ENCODE data around the gene CCDC63. TPM values are rescaled to one million over a fixed set of nuclear protein-coding genes. Genes with fewer than 3 reads are reported as not detected.

The CCDC63 gene
- total RNA-seq, 2 experiments from 2014 or later, result not detected

GRCh38 chr12:110906083-110906482, 59.3 kb downstream of the CCDC63 start:
- Histone ChIP-seq H3K4me1 (ENCODE audit: insufficient read depth, low read length, poor library complexity, severe bottlenecking) (peaks cover 28% of the 10 kb centered on the region), H3K9me2 (ENCODE audit: insufficient read depth, low read length) (no peaks in the 10 kb centered on the region), H3K79me2 (ENCODE audit: insufficient read depth, low read depth, low read length) (no peaks in the 10 kb centered on the region), H3K9me3 (ENCODE audit: low read length) (no peaks in the 10 kb centered on the region), H3K27ac (ENCODE audit: low read depth, low read length, poor library complexity, severe bottlenecking) (peak overlapping the region; percentile 67), H2AFZ (ENCODE audit: low read length) (peak overlapping the region; percentile 77; the same call in 1 of the 2 replicates), H3K36me3 (ENCODE audit: insufficient read depth, low read length) (no peaks in the 10 kb centered on the region), H3K4me3 (ENCODE audit: low read depth, low read length, poor library complexity, severe bottlenecking) (peak overlapping the region; percentile 15), H3K4me2 (ENCODE audit: low read length) (peak overlapping the region; percentile 61), H4K20me1 (ENCODE audit: insufficient read depth, low read length) (no peaks in the 10 kb centered on the region)
- no TSS peak for BruUV-seq (replicated peaks)
- DNase-seq (ENCODE audit: low spot score), result peak; percentile 80
- no peak for TF ChIP-seq EZH2phosphoT487 (IDR thresholded peaks at IDR 0.05; ENCODE audit: borderline replicate concordance, low read depth, low read length)
- TF ChIP-seq CTCF (conservative IDR thresholded peaks at IDR 0.05; ENCODE audit: low read length), result peak; percentile 72
- CTCF ChIA-PET (ENCODE audit: unreplicated experiment), result interaction anchor here (1.0 kb wide), 1 partner anchor 11 kb away, joined by 3 read pairs; no protein-coding TSS in a partner anchor
- intact Hi-C loops (cut with micrococcal nuclease; ENCODE audit: unreplicated experiment), result loop anchor here (1.0 kb wide), 1 partner anchor 12 kb away; no protein-coding TSS in a partner anchor
- POLR2A ChIA-PET, result interaction anchor here (0.5 to 2.0 kb wide), 3 partner anchors 12 to 458 kb away, joined by 3 to 5 read pairs (median 3); no protein-coding TSS in a partner anchor

- peak; percentile 55 for DNase-seq (ENCODE audit: low spot score)
- Histone ChIP-seq H4K20me1 (ENCODE audit: insufficient read depth, low read length) (no peaks in the 10 kb centered on the region), H3K9me2 (ENCODE audit: insufficient read depth, low read length) (no peaks in the 10 kb centered on the region), H3K4me2 (ENCODE audit: low read length) (peak overlapping the region; percentile 61), H3K4me3 (ENCODE audit: low read depth, low read length, poor library complexity, severe bottlenecking) (peak overlapping the region; percentile 15), H2AFZ (ENCODE audit: low read length) (peak overlapping the region; percentile 77; the same call in 1 of the 2 replicates), H3K4me1 (ENCODE audit: insufficient read depth, low read length, poor library complexity, severe bottlenecking) (peaks cover 29% of the 10 kb centered on the region), H3K79me2 (ENCODE audit: insufficient read depth, low read depth, low read length) (no peaks in the 10 kb centered on the region), H3K9me3 (ENCODE audit: low read length) (no peaks in the 10 kb centered on the region), H3K27ac (ENCODE audit: low read depth, low read length, poor library complexity, severe bottlenecking) (peak overlapping the region; percentile 67), H3K36me3 (ENCODE audit: insufficient read depth, low read length) (no peaks in the 10 kb centered on the region)
- no peak for TF ChIP-seq EZH2phosphoT487 (IDR thresholded peaks at IDR 0.05; ENCODE audit: borderline replicate concordance, low read depth, low read length)
- no peak for TF ChIP-seq CTCF (conservative IDR thresholded peaks at IDR 0.05; ENCODE audit: low read length)
- ChIA-PET POLR2A (interaction anchor here (0.5 to 2.0 kb wide), 4 partner anchors 13 to 458 kb away, joined by 3 to 5 read pairs (median 3); no protein-coding TSS in a partner anchor), CTCF (ENCODE audit: unreplicated experiment) (interaction anchor here (0.6 to 1.0 kb wide), 2 partner anchors 11 to 18 kb away, joined by 3 read pairs; no protein-coding TSS in a partner anchor)
- BruUV-seq (replicated peaks), result no TSS peak
- intact Hi-C loops (cut with micrococcal nuclease; ENCODE audit: unreplicated experiment), result loop anchor here (1.0 kb wide), 1 partner anchor 12 kb away; no protein-coding TSS in a partner anchor
Observed at GRCh38 chr12:110906516-110906915, 59.7 kb downstream of the CCDC63 start.

DNA sequence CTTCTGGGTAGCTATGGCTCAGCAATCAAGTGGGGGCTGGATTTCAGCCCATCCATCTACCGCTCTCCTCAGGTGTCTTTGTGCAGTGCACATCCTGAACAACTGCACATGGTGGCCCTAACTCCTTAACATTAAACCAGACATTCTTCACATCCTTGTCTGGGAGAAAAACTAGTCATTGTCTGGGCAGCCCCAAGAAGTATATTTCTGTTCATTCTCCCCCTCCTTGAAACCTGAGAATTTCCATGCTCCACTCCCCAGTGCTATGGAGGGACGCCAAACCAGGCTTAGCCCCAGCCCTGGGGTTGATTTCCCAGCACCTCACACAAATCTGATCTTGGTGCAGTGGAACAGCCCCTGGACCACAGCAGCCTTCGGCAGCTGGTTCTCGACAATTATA, 60.2 kb downstream of the CCDC63 start:
- Histone ChIP-seq H3K4me1 (ENCODE audit: insufficient read depth, low read length, poor library complexity, severe bottlenecking) (peaks cover 34% of the 10 kb centered on the region), H2AFZ (ENCODE audit: low read length) (peak overlapping the region; percentile 77; the same call in 1 of the 2 replicates), H3K79me2 (ENCODE audit: insufficient read depth, low read depth, low read length) (no peaks in the 10 kb centered on the region), H3K9me3 (ENCODE audit: low read length) (no peaks in the 10 kb centered on the region), H3K27ac (ENCODE audit: low read depth, low read length, poor library complexity, severe bottlenecking) (peak overlapping the region; percentile 67), H3K36me3 (ENCODE audit: insufficient read depth, low read length) (no peaks in the 10 kb centered on the region), H3K4me3 (ENCODE audit: low read depth, low read length, poor library complexity, severe bottlenecking) (no peak overlapping the region), H4K20me1 (ENCODE audit: insufficient read depth, low read length) (no peaks in the 10 kb centered on the region), H3K4me2 (ENCODE audit: low read length) (peak overlapping the region; percentile 61), H3K9me2 (ENCODE audit: insufficient read depth, low read length) (no peaks in the 10 kb centered on the region)
- POLR2A ChIA-PET, result interaction anchor here (0.6 to 2.0 kb wide), 2 partner anchors 13 to 24 kb away, joined by 3 to 5 read pairs; no protein-coding TSS in a partner anchor
- CTCF ChIA-PET (ENCODE audit: unreplicated experiment), result interaction anchor here (0.6 to 1.0 kb wide), 2 partner anchors 12 to 17 kb away, joined by 3 read pairs; no protein-coding TSS in a partner anchor
- no peak for DNase-seq (ENCODE audit: low spot score)
- no TSS peak for BruUV-seq (replicated peaks)
- TF ChIP-seq CTCF (conservative IDR thresholded peaks at IDR 0.05; ENCODE audit: low read length), result no peak
- no peak for TF ChIP-seq EZH2phosphoT487 (IDR thresholded peaks at IDR 0.05; ENCODE audit: borderline replicate concordance, low read depth, low read length)
- intact Hi-C loops (cut with micrococcal nuclease; ENCODE audit: unreplicated experiment), result loop anchor here (1.0 kb wide), 1 partner anchor 13 kb away; no protein-coding TSS in a partner anchor

Data from OCI-LY7 (cell line).